H9 (cell line): Measurements from ENCODE around the gene CLCN2. TPM values are rescaled to one million over a fixed set of nuclear protein-coding genes. Genes with fewer than 3 reads are reported as not detected.

Experiments
- DNase-seq: peaks from one replicate; pipeline ENCODE4 v3.0.0-alpha.2; 2017
- H2AFZ ChIP-seq: one replicate; pipeline ENCODE4 v1.6.1; 2013; ENCODE audit warnings: mild to moderate bottlenecking, low read length, control low read depth, moderate library complexity
- H2AK5ac ChIP-seq: 2 replicates; pipeline ENCODE4 v1.6.1; 2013; ENCODE audit warnings: low read length, control low read depth, mixed read lengths; ENCODE audit not compliant: insufficient read length
- H2BK120ac ChIP-seq: one replicate; pipeline ENCODE4 v1.6.1; 2013; ENCODE audit warnings: low read depth, mild to moderate bottlenecking, low read length, control low read depth, inconsistent platforms; ENCODE audit not compliant: poor library complexity, severe bottlenecking
- H2BK12ac ChIP-seq: 2 replicates; pipeline ENCODE4 v1.6.1; 2013; ENCODE audit warnings: low read length, control low read depth, mixed read lengths, low read depth; ENCODE audit not compliant: insufficient read length
- H2BK15ac ChIP-seq: 2 replicates; pipeline ENCODE4 v1.6.1; 2013; ENCODE audit warnings: low read depth, low read length, control low read depth
- H2BK20ac ChIP-seq: one replicate; pipeline ENCODE4 v1.6.1; 2013; ENCODE audit warnings: low read depth, mild to moderate bottlenecking, low read length, control low read depth, inconsistent platforms; ENCODE audit not compliant: poor library complexity, severe bottlenecking
- H2BK5ac ChIP-seq: 2 replicates; pipeline ENCODE4 v1.6.1; 2013; ENCODE audit warnings: low read length, control low read depth, mixed read lengths; ENCODE audit not compliant: insufficient read length
- H3K14ac ChIP-seq: 2 replicates; pipeline ENCODE4 v1.6.1; 2013; ENCODE audit warnings: low read length, control low read depth; ENCODE audit not compliant: insufficient read depth
- H3K18ac ChIP-seq: 2 replicates; pipeline ENCODE4 v1.6.1; 2013; ENCODE audit warnings: low read depth, mild to moderate bottlenecking, mixed read lengths, low read length, control low read depth; ENCODE audit not compliant: insufficient read length
- H3K23ac ChIP-seq: 2 replicates; pipeline ENCODE4 v1.6.1; 2013; ENCODE audit warnings: low read length, control low read depth, mixed read lengths, low read depth; ENCODE audit not compliant: insufficient read length
- H3K23me2 ChIP-seq: 2 replicates; pipeline ENCODE4 v1.6.1; 2013; ENCODE audit warnings: low read depth, mild to moderate bottlenecking, mixed read lengths, low read length, control low read depth; ENCODE audit not compliant: insufficient read length, poor library complexity, severe bottlenecking
- H3K27ac ChIP-seq: 2 replicates; pipeline ENCODE4 v1.5.1; 2013; ENCODE audit warnings: low read length, control low read depth, mixed read lengths, low read depth; ENCODE audit not compliant: insufficient read length
- H3K27me3 ChIP-seq: 2 replicates; pipeline ENCODE4 v1.6.1; 2013; ENCODE audit warnings: low read length, control low read depth, inconsistent platforms; ENCODE audit not compliant: insufficient read depth
- H3K4ac ChIP-seq: 2 replicates; pipeline ENCODE4 v1.6.1; 2013; ENCODE audit warnings: low read depth, mild to moderate bottlenecking, control low read depth, inconsistent platforms, low read length, moderate library complexity
- H3K4me1 ChIP-seq: 2 replicates; pipeline ENCODE4 v1.6.1; 2013; ENCODE audit warnings: low read length, control low read depth, inconsistent platforms; ENCODE audit not compliant: insufficient read depth
- H3K4me2 ChIP-seq: 2 replicates; pipeline ENCODE4 v1.6.1; 2013; ENCODE audit warnings: low read length, control low read depth, mixed read lengths; ENCODE audit not compliant: insufficient read length, insufficient read depth
- H3K56ac ChIP-seq: 2 replicates; pipeline ENCODE4 v1.6.1; 2013; ENCODE audit warnings: low read depth, mild to moderate bottlenecking, mixed read lengths, low read length, control low read depth; ENCODE audit not compliant: insufficient read length
- H3K79me1 ChIP-seq: 2 replicates; pipeline ENCODE4 v1.6.1; 2013; ENCODE audit warnings: low read depth, mild to moderate bottlenecking, moderate library complexity, low read length, control low read depth, inconsistent platforms; ENCODE audit not compliant: insufficient read depth, poor library complexity, severe bottlenecking
- H3K79me2 ChIP-seq: 2 replicates; pipeline ENCODE4 v1.6.1; 2013; ENCODE audit warnings: low read length, control low read depth, inconsistent platforms; ENCODE audit not compliant: insufficient read depth
- H3K9ac ChIP-seq: 2 replicates; pipeline ENCODE4 v1.6.1; 2013; ENCODE audit warnings: low read length, control low read depth, mixed read lengths; ENCODE audit not compliant: insufficient read length; ENCODE audit errors: extremely low read depth
- H3K9me3 ChIP-seq: one replicate; pipeline ENCODE4 v1.6.1; 2013; ENCODE audit warnings: low read depth, low read length, inconsistent platforms; ENCODE audit not compliant: control insufficient read depth
- H3T11ph ChIP-seq: one replicate; pipeline ENCODE4 v1.6.1; 2013; ENCODE audit warnings: mild to moderate bottlenecking, low read length, control low read depth, inconsistent platforms
- H4K20me1 ChIP-seq: one replicate; pipeline ENCODE4 v1.6.1; 2013; ENCODE audit not compliant: control insufficient read depth, insufficient read length, insufficient read depth
- H4K5ac ChIP-seq: 2 replicates; pipeline ENCODE4 v1.6.1; 2013; ENCODE audit warnings: low read depth, mild to moderate bottlenecking, mixed read lengths, low read length, control low read depth; ENCODE audit not compliant: insufficient read length
- H4K8ac ChIP-seq: replicated peaks from 2 replicates; pipeline ENCODE4 v1.6.1; 2013; ENCODE audit warnings: low read length, control low read depth, mixed read lengths, low read depth; ENCODE audit not compliant: insufficient read length
- H4K91ac ChIP-seq: 2 replicates; pipeline ENCODE4 v1.6.1; 2013; ENCODE audit warnings: low read depth, mild to moderate bottlenecking, moderate library complexity, mixed read lengths, low read length, control low read depth; ENCODE audit not compliant: insufficient read length
- H3K27ac Mint-ChIP-seq, 3 experiments: 2 replicates in 2 of 3; 3 replicates in 1 of 3; pipeline ENCODE4 v1.8.0; 2020 to 2021; ENCODE audit warnings: mixed read lengths in 3 of 3, mild to moderate bottlenecking in 1 of 3, moderate library complexity in 1 of 3
- H3K27me3 Mint-ChIP-seq: 2 replicates; pipeline ENCODE4 v1.8.0; 2021; ENCODE audit warnings: low read depth, mild to moderate bottlenecking, moderate library complexity, mixed read lengths
- H3K36me3 Mint-ChIP-seq, 3 experiments: 2 replicates in 2 of 3; 3 replicates in 1 of 3; pipeline ENCODE4 v1.8.0; 2020 to 2021; ENCODE audit warnings: low read depth in 3 of 3, mixed read lengths in 3 of 3; ENCODE audit not compliant: insufficient read depth in 1 of 3
- H3K4me1 Mint-ChIP-seq, 2 experiments: 2 replicates each; pipeline ENCODE4 v1.8.0; 2020; ENCODE audit warnings: mixed read lengths in 2 of 2
- H3K4me3 Mint-ChIP-seq, 2 experiments: 2 replicates in 1 of 2; 3 replicates in 1 of 2; pipeline ENCODE4 v1.8.0; 2020 to 2021; ENCODE audit warnings: mild to moderate bottlenecking in 2 of 2, mixed read lengths in 2 of 2, moderate library complexity in 1 of 2
- H3K9me3 Mint-ChIP-seq, 2 experiments: 2 replicates in 1 of 2; 3 replicates in 1 of 2; pipeline ENCODE4 v1.8.0; 2020; ENCODE audit warnings: mild to moderate bottlenecking in 2 of 2, mixed read lengths in 2 of 2, moderate library complexity in 1 of 2
- WGBS: extraction: QIAGEN DNeasy Blood & Tissue Kit; methylation state at CpG from one replicate; pipeline ENCODE4 v1.1.7; 2013; ENCODE audit warnings: missing lambda C conversion rate, low lambda C conversion rate, mixed read lengths; ENCODE audit not compliant: insufficient read length; ENCODE audit errors: extremely low coverage; 5-methylcytosine and 5-hydroxymethylcytosine counted together
- total RNA-seq: library from RNA; stranded (reverse); gene quantifications from 2 replicates; pipeline ENCODE4 v1.2.1, GENCODE V29; 2021
- TF ChIP-seq, protein P1 (sequence below): fragments of 200-600 bp; sonication (generic); conservative IDR thresholded peaks from 3 replicates; pipeline ENCODE4 v1.8.0; 2021; ENCODE audit warnings: antibody characterized with exemption, mild to moderate bottlenecking

CLCN2 gene
- total RNA-seq, 1 experiment from 2014 or later = 17.2 TPM

DNA sequence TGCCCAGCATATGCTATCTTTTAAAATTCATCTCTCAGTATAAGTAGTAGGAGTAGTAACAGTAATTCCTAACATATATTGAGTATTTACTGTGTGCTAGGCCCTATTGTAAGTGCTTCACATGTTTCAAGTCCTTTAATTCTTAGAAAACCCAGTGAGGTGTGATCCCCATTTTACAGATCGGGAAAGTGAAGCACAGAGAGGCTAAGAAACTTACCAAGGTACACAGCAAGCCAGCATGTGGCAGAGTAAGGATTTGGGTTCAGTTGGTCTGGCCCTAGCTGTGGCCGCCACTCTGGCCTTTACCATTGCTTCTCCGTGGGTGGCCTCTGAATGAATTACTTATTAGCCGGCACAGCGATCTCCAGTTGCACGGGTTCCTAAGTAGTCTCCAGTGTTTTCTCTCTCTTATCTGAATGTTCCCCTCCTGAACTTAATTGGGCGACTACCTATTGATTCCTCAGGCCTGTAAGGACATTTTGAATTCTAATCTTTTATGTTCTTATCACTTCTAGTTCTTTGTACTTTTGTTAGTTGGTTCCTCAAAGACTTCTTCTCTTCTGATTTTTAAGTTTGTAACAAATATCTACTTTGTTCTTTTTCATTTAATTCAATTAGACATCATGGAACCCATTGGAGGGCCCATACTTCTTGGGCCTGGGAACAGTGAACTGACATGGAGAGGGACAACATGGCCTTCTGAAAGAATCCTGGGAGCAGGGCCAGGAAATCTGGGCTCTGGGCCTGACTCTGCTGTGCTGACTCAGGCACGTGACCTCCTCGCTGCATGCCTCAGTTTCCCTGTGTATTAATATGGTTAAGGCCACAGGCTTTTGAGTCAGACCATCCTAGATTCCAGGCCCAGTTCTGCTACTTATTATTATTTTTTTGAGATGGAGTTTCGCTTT, 11.6 kb downstream of the CLCN2 start:
- H3K27me3 ChIP-seq = no peaks in the 10 kb centered on the region
- H3K36me3 Mint-ChIP-seq = peaks cover 9 to 36% (median 35%) of the 10 kb centered on the region in 3 experiments; a peak in 6 of 7 replicates
- H3K4ac ChIP-seq = no peak overlapping the region
- no peak overlapping the region for H3T11ph ChIP-seq
- H2BK15ac ChIP-seq = no peak overlapping the region
- no peak overlapping the region for H3K27ac ChIP-seq
- H3K4me3 Mint-ChIP-seq = no peak overlapping the region
- no peak overlapping the region for H2BK20ac ChIP-seq
- no peak overlapping the region for H4K91ac ChIP-seq
- no peak overlapping the region for H2BK120ac ChIP-seq
- no peak overlapping the region for H3K9ac ChIP-seq
- no peak overlapping the region for H3K18ac ChIP-seq
- TF ChIP-seq, protein P1, sequence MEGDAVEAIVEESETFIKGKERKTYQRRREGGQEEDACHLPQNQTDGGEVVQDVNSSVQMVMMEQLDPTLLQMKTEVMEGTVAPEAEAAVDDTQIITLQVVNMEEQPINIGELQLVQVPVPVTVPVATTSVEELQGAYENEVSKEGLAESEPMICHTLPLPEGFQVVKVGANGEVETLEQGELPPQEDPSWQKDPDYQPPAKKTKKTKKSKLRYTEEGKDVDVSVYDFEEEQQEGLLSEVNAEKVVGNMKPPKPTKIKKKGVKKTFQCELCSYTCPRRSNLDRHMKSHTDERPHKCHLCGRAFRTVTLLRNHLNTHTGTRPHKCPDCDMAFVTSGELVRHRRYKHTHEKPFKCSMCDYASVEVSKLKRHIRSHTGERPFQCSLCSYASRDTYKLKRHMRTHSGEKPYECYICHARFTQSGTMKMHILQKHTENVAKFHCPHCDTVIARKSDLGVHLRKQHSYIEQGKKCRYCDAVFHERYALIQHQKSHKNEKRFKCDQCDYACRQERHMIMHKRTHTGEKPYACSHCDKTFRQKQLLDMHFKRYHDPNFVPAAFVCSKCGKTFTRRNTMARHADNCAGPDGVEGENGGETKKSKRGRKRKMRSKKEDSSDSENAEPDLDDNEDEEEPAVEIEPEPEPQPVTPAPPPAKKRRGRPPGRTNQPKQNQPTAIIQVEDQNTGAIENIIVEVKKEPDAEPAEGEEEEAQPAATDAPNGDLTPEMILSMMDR = no peak
- no peaks in the 10 kb centered on the region for H4K20me1 ChIP-seq
- H2AK5ac ChIP-seq = no peak overlapping the region
- DNase-seq = no peak
- H3K23ac ChIP-seq = no peak overlapping the region
- H3K79me2 ChIP-seq = no peaks in the 10 kb centered on the region
- H3K23me2 ChIP-seq = no peaks in the 10 kb centered on the region
- no peak overlapping the region for H2BK5ac ChIP-seq
- 0 out of 2 replicates have a peak, but pooled peaks cover 2% of the 10 kb centered on the region for H3K4me1 ChIP-seq
- no peak overlapping the region for H3K27ac Mint-ChIP-seq
- H3K9me3 Mint-ChIP-seq = no peaks in the 10 kb centered on the region
- no CpG with 5 or more reads among the region's 10 CpGs for WGBS
- H4K8ac ChIP-seq = no peak overlapping the region
- no peak overlapping the region for H3K4me2 ChIP-seq
- peaks cover 15 to 26% of the 10 kb centered on the region in 2 experiments for H3K4me1 Mint-ChIP-seq
- no peaks in the 10 kb centered on the region for H3K27me3 Mint-ChIP-seq
- no peak overlapping the region for H3K56ac ChIP-seq
- H3K79me1 ChIP-seq = no peaks in the 10 kb centered on the region
- H2BK12ac ChIP-seq = no peak overlapping the region
- H4K5ac ChIP-seq = no peak overlapping the region
- no peaks in the 10 kb centered on the region for H3K9me3 ChIP-seq
- H3K14ac ChIP-seq = no peak overlapping the region
- H2AFZ ChIP-seq = no peak overlapping the region
